HG03575 (cell line): ENCODE measurements around the gene CALML4.
"Not testable (repeated sequence)": the region's sequence is repeated elsewhere in the genome, so short reads cannot be mapped to it uniquely, and the experiment has no call there.

Experiments
- ATAC-seq: cut with Tn5 transposase; IDR thresholded peaks from one replicate; pipeline ENCODE4 v1.9.1; 2021; ENCODE audit not compliant: unreplicated experiment, insufficient number of reproducible peaks, low FRiP score; ENCODE audit errors: extremely low read depth

The CALML4 gene

GRCh38 chr15:68197170-68197492 is 8.0 kb downstream of the CALML4 start:
- ATAC-seq = no peak

GRCh38 chr15:68196445-68197169 is 8.5 kb downstream of the CALML4 start:
- no peak for ATAC-seq

GRCh38 chr15:68195336-68196112 is 9.6 kb downstream of the CALML4 start:
- no peak for ATAC-seq

- ATAC-seq = no peak
Measured at GRCh38 chr15:68192804-68193486, 12.2 kb downstream of the CALML4 start.

- ATAC-seq = no peak
Measured at GRCh38 chr15:68192117-68192516, 13.0 kb downstream of the CALML4 start.

- ATAC-seq = no peak
Measured at GRCh38 chr15:68191555-68191954, 13.6 kb downstream of the CALML4 start.

GRCh38 chr15:68190048-68190447 is 15.1 kb downstream of the CALML4 start:
- ATAC-seq = no peak

GRCh38 chr15:68188647-68189046 is 16.5 kb downstream of the CALML4 start:
- ATAC-seq = no peak

GRCh38 chr15:68187559-68187958 is 17.6 kb downstream of the CALML4 start:
- ATAC-seq = no peak

- no peak for ATAC-seq
Measured at GRCh38 chr15:68186671-68187397, 18.3 kb downstream of the CALML4 start.

GRCh38 chr15:68184616-68185480 is 20.3 kb downstream of the CALML4 start:
- no peak for ATAC-seq

- no peak for ATAC-seq
Measured at GRCh38 chr15:68183616-68184315, 21.4 kb downstream of the CALML4 start.

GRCh38 chr15:68177742-68178141 is 27.4 kb downstream of the CALML4 start:
- no peak for ATAC-seq

- ATAC-seq = no peak
Measured at GRCh38 chr15:68176601-68177000, 28.5 kb downstream of the CALML4 start.

GRCh38 chr15:68175526-68175925 is 29.6 kb downstream of the CALML4 start:
- no peak for ATAC-seq

- no peak for ATAC-seq
Measured at GRCh38 chr15:68173119-68173518, 32.0 kb downstream of the CALML4 start.

- not testable (repeated sequence) for ATAC-seq
Measured at GRCh38 chr15:68172037-68172436, 33.1 kb downstream of the CALML4 start.

- ATAC-seq = no peak
Measured at GRCh38 chr15:68166847-68167246, 38.3 kb downstream of the CALML4 start.
